GM12801 (cell line): ENCODE data around the gene PLB1.

Source experiments
- CTCF ChIP-seq: IDR thresholded peaks from one replicate; pipeline ENCODE4 v1.5.1; 2011; ENCODE audit warnings: control low read depth; ENCODE audit not compliant: insufficient read length; ENCODE audit errors: extremely low read depth

The PLB1 gene

DNA sequence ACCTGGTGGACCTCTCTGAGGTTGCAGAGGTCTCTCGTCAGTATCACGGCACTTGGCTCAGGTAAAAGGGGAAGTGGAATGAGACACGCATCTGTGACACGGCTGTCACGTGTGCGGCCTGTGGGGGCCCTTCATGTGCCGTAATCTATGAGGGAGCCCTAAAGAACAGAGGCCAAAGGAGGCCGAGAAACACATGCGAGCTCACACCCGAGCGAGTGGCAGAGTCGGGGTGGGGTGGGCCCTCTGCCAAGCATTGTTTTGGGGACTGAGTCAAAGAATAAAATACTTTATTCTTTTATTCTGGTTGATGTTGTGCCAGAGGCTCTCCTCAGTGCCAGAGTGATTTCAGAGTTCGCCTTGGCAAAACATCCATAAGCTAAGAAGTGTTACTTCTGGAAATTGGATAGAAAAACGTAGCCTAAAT, 43.3 kb downstream of the PLB1 start:
- TF ChIP-seq CTCF: no peak

DNA sequence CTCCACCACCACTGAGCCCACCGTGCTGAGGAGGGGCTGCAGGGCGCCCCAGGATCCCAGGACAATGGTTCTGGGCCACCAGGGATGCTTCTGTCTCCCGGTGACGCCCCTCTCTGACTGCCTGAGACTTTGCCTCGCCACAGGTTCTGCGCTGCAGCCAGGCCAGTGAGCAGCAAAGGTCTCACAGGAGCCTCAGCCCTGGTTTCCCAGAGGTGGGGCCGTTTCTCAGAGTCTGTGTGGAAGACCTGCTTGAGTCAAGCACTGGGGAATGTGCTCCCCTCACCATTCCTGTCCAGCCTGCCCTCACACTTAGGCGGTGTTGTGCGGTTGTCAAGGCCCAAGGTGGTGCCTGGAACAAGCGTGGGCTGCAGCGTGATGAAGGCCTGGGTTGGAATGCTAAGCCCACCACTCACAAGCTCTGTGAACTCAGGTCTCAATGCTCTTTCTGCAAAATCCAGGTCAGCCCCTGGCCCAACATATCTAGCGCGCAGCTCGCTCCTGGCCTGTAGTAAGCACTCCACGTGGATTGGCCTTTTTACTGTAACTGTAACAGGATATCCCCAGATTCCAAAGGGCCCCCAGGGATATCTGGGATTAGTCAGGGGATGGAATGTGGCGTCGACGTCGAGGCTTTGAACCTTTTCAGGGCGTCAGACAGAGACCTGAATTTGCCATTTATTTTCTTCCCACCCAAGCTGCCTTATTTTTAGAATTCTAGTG, 47.6 kb downstream of the PLB1 start:
- TF ChIP-seq CTCF: no peak

GRCh38 chr2:28544036-28544346, 48.1 kb downstream of the PLB1 start:
- no peak for TF ChIP-seq CTCF

DNA sequence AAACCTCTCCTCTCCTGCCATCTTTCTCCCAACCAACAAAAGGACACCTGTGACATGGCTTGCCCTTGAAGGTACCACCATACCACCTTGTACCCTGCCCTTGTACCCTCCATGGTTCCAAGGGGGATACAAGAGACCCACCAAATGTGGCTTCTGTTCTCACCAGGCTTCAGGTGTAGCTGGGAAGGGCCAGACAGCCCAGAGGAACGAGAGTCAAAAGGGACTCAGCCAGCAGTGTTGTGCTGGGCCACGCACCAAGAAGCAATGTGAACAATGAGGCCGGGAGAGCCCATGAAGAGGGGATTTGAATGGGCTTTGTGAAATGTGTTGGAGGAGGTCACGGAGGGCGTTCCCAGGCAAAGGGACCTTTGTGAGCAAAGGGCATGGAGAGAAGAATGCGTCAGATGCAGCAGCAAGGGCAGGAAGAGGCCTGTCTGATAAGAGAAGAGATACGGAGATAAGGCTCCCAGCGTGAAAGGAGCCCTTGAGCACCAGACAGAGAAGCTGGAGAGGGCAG, 48.6 kb downstream of the PLB1 start:
- TF ChIP-seq CTCF: no peak

- no peak for TF ChIP-seq CTCF
These were observed 49.2 kb downstream of the PLB1 start for GRCh38 chr2:28544922-28545589.

DNA sequence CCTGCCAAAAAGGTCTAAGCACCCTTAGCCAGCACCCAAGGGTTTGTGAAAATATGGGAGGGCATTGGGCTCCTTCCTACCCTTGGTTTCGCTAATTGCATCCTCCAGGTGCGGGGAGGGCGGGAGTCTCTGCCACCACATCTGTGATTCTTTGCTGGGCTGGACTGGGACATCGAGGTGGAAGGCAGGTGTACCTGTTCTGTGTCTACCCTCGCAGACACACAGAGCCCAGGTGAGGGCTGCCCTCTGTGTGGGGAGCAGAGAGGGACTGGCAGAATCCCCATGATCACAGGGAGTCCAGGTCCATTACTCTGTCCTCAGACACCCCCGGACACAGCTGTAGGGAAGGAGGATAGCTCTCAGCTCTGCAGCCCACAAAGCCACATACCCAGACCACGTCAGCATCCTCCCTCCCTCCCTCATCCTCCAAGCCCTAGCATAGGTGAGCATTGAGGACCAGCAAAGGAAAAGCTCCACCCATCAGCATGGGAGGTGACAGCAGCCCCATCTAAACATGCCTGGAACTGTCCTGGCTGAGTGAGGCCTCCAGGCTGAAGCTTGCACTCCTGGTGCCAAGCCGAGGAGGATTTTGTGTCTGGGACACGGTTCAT, 49.8 kb downstream of the PLB1 start:
- TF ChIP-seq CTCF: no peak

DNA sequence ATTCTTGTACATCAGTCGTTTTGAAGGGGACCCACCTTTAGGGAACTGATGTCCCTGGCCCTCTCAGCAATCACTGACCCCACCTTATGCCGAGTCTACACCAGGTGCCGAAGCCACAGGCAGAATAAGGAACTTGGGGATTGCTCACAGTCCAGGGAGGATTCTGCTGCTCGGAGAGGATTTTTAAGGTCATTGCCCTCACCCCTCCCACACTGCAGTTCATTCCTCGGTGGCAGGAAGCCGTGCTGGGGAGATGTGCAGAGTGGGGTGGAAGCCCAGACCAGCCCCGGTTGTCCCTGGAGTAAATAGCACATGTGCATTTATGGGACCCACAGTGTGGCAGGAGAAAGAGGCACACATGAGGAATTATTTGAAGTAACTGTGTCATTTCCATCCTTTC, 50.4 kb downstream of the PLB1 start:
- no peak for TF ChIP-seq CTCF
